HEK293T (cell line): ENCODE measurements around the gene KCNT1.

Experiments used
- CTCF ChIA-PET: fragments of 350-600 bp; formaldehyde crosslinking; extraction: SDS; loops from one replicate; lab custom pipeline; 2021; ENCODE audit warnings: antibody characterized with exemption, inconsistent platforms; lab: Yijun Ruan, JAX
- POLR2A ChIA-PET: fragments of 350-600 bp; formaldehyde crosslinking; extraction: SDS; loops from one replicate; lab custom pipeline; 2020; ENCODE audit warnings: antibody characterized with exemption, inconsistent platforms; lab: Yijun Ruan, JAX
- DNase-seq: peaks from one replicate; pipeline ENCODE4 v3.0.0; 2012; ENCODE audit warnings: mixed read lengths; ENCODE audit errors: extremely low spot score
- ARNT ChIP-seq: fragments of 450-650 bp; IDR thresholded peaks from 2 replicates; pipeline ENCODE4 v1.6.1; 2017; ENCODE audit warnings: mild to moderate bottlenecking
- BHLHE40 ChIP-seq: fragments of 450-650 bp; IDR thresholded peaks from 2 replicates; pipeline ENCODE4 v1.6.1; 2016; ENCODE audit warnings: mild to moderate bottlenecking, moderate library complexity, borderline replicate concordance
- CTBP1 ChIP-seq: fragments of 450-650 bp; IDR thresholded peaks from 2 replicates; pipeline ENCODE4 v1.6.1; 2016; ENCODE audit warnings: borderline replicate concordance
- ELF4 ChIP-seq: fragments of 450-650 bp; IDR thresholded peaks from 2 replicates; pipeline ENCODE4 v1.6.1; 2017; ENCODE audit warnings: antibody characterized with exemption
- FOXA1 ChIP-seq: fragments of 450-650 bp; IDR thresholded peaks from 2 replicates; pipeline ENCODE4 v1.6.1; 2016; ENCODE audit warnings: mild to moderate bottlenecking
- FOXK2 ChIP-seq: fragments of 450-650 bp; IDR thresholded peaks from 2 replicates; pipeline ENCODE4 v1.6.1; 2016; ENCODE audit warnings: mild to moderate bottlenecking
- FOXM1 ChIP-seq: fragments of 450-650 bp; IDR thresholded peaks from 2 replicates; pipeline ENCODE4 v1.6.1; 2017; ENCODE audit warnings: mild to moderate bottlenecking, borderline replicate concordance
- HDGF ChIP-seq: fragments of 450-650 bp; IDR thresholded peaks from 2 replicates; pipeline ENCODE4 v1.6.1; 2017; ENCODE audit warnings: antibody characterized with exemption, borderline replicate concordance
- L3MBTL2 ChIP-seq: fragments of 450-650 bp; conservative IDR thresholded peaks from 2 replicates; pipeline ENCODE4 v1.6.1; 2016; ENCODE audit warnings: mild to moderate bottlenecking
- LEF1 ChIP-seq: fragments of 450-650 bp; IDR thresholded peaks from 2 replicates; pipeline ENCODE4 v1.6.1; 2017; ENCODE audit warnings: mild to moderate bottlenecking, borderline replicate concordance
- NFRKB ChIP-seq: fragments of 450-650 bp; IDR thresholded peaks from 2 replicates; pipeline ENCODE4 v1.6.1; 2016; ENCODE audit warnings: mild to moderate bottlenecking, moderate library complexity
- PKNOX1 ChIP-seq: fragments of 450-650 bp; IDR thresholded peaks from 2 replicates; pipeline ENCODE4 v1.6.1; 2016
- SP1 ChIP-seq: fragments of 450-650 bp; IDR thresholded peaks from 2 replicates; pipeline ENCODE4 v1.6.1; 2017
- SUZ12 ChIP-seq: fragments of 450-650 bp; IDR thresholded peaks from 2 replicates; pipeline ENCODE4 v1.6.1; 2016; ENCODE audit warnings: mild to moderate bottlenecking
- TARDBP ChIP-seq: fragments of 450-650 bp; IDR thresholded peaks from 2 replicates; pipeline ENCODE4 v1.6.1; 2016
- ZNF384 ChIP-seq: fragments of 450-650 bp; IDR thresholded peaks from 2 replicates; pipeline ENCODE4 v1.6.1; 2016

KCNT1 gene

GRCh38 chr9:135780086-135780485 lies 78.1 kb downstream of the KCNT1 start:
- TF ChIP-seq FOXA1 (no peak), SP1 (no peak), L3MBTL2 (no peak), ZNF384 (no peak), LEF1 (no peak), ARNT (no peak), FOXK2 (no peak), NFRKB (no peak), TARDBP (no peak), HDGF (no peak), BHLHE40 (no peak), SUZ12 (no peak), PKNOX1 (no peak)
- ChIA-PET POLR2A (no interaction called here), CTCF (no interaction called here)
- no peak for DNase-seq

GRCh38 chr9:135780626-135781025 lies 78.6 kb downstream of the KCNT1 start:
- no peak for DNase-seq
- CTCF ChIA-PET = no interaction called here
- TF ChIP-seq HDGF (no peak), ZNF384 (no peak), CTBP1 (no peak), BHLHE40 (no peak), LEF1 (no peak), FOXA1 (no peak), ARNT (no peak), FOXK2 (no peak), L3MBTL2 (no peak), NFRKB (no peak), FOXM1 (no peak), ELF4 (no peak), TARDBP (no peak), PKNOX1 (no peak), SP1 (no peak), SUZ12 (no peak)
- POLR2A ChIA-PET = no interaction called here

- DNase-seq = no peak
- TF ChIP-seq CTBP1 (no peak), SUZ12 (no peak), NFRKB (no peak), FOXM1 (no peak), FOXA1 (no peak), FOXK2 (no peak), PKNOX1 (no peak), LEF1 (no peak), BHLHE40 (no peak), ZNF384 (no peak), ARNT (no peak), TARDBP (no peak), L3MBTL2 (no peak), ELF4 (no peak), SP1 (no peak), HDGF (no peak)
- POLR2A ChIA-PET = no interaction called here
- CTCF ChIA-PET = no interaction called here
Observed at GRCh38 chr9:135782946-135783345, 81.0 kb downstream of the KCNT1 start.

- ChIA-PET POLR2A (no interaction called here), CTCF (no interaction called here)
- no peak for DNase-seq
- TF ChIP-seq TARDBP = no peak
- no peak for TF ChIP-seq FOXK2
- TF ChIP-seq L3MBTL2 = no peak
- no peak for TF ChIP-seq NFRKB
- TF ChIP-seq ELF4 = no peak
- no peak for TF ChIP-seq SP1
- TF ChIP-seq LEF1 = no peak
- TF ChIP-seq PKNOX1 = no peak
- TF ChIP-seq FOXM1 = no peak
- TF ChIP-seq BHLHE40 = no peak
Observed at GRCh38 chr9:135783540-135784245, 81.7 kb downstream of the KCNT1 start.

- ChIA-PET CTCF (interaction anchor here (1.0 kb wide), 1 partner anchor 13 kb away, joined by 3 read pairs; no protein-coding TSS in a partner anchor), POLR2A (no interaction called here)
- no peak for DNase-seq
- TF ChIP-seq FOXA1 = no peak
- no peak for TF ChIP-seq TARDBP
- no peak for TF ChIP-seq L3MBTL2
- no peak for TF ChIP-seq BHLHE40
- no peak for TF ChIP-seq CTBP1
- no peak for TF ChIP-seq HDGF
- no peak for TF ChIP-seq FOXK2
- no peak for TF ChIP-seq FOXM1
- TF ChIP-seq SP1 = no peak
- TF ChIP-seq ARNT = no peak
- TF ChIP-seq LEF1 = no peak
- TF ChIP-seq ELF4 = no peak
Observed at GRCh38 chr9:135785013-135785575, 83.1 kb downstream of the KCNT1 start.
